Renal cortex interstitium (tissue), 11 donors: ENCODE measurements around the gene LFNG. TPM values are rescaled to one million over a fixed set of nuclear protein-coding genes. Genes with fewer than 3 reads are reported as not detected.

Source experiments
- DNase-seq, 11 donors: peaks; one replicate each; pipeline ENCODE4 v3.0.0-alpha.2; 2013; ENCODE audit warnings: low read depth in 9 of 11, low spot score in 4 of 11; ENCODE audit errors: extremely low read depth in 1 of 11
- polyA plus RNA-seq, 3 donors: library from polyadenylated mRNA; unstranded; fragments of 120-200 nt; gene quantifications; one replicate each; pipeline ENCODE4 v1.2.1, GENCODE V29; 2013; ENCODE audit not compliant: insufficient read length in 3 of 3

LFNG gene
- polyA plus RNA-seq, 3 donors = 24.1 to 37.5 (median 36.7) TPM

DNA sequence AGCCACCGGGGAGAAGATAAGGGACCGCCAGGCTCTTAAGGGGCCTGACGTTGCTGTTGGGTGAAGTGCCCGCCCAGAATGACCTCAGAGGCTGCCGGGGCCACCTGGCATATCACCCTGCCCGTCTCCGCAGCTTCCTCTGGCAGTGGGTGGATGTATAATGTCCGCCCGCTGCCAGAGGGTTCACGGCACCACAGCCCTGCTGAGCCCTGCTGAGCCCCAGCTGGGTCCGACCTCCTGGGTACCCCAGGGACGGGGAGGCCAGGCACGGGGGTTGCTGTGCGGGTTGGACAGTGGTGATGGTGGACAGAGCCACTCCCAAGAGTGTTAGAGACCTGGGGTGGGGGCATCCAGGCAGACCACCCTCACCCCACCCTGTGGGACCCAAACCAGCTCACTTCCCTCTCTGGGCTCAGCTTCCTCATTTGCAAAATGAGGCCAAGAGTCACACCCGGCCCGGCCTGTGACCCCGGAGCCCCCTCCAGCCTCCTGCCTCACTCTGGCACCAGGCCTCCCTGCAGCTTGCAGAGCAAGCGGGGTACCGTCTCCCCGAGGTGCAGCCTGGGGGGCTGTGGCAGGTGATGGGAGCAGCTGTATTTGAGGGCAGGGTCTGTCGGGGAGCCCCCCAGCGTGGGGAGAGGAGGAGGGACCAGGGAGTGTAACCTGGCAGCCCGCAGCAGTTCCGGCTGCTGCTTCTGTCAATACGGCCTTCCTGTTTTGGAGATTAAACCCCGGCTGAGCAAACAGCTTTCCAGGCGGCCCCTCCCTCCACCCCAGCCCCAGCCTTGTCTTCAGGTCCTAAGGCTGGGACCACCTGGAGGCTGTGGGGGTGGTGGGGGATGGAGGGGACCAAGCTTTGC, 8.4 kb upstream of the LFNG start:
- DNase-seq = no peak

DNA sequence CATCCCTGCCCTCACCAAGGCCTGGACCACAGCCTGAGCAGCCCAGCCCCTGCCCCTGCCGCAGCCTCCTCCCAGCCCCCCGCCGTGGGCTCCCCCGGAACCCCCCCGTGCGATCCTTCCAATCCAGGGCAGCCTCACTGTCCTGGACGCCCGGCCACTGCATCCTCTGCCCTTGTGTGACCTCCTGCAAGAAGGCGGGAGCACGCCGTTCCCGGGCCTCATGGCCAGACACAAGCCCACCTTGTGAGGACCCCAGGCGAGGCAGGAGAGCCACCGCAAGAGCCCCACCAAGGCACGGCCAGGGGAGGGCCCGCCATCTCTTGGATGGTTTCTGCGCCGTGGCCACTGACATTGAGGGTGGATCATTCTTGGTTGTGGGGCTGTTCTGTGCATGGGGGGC, 7.8 kb upstream of the LFNG start:
- DNase-seq = no peak

DNA sequence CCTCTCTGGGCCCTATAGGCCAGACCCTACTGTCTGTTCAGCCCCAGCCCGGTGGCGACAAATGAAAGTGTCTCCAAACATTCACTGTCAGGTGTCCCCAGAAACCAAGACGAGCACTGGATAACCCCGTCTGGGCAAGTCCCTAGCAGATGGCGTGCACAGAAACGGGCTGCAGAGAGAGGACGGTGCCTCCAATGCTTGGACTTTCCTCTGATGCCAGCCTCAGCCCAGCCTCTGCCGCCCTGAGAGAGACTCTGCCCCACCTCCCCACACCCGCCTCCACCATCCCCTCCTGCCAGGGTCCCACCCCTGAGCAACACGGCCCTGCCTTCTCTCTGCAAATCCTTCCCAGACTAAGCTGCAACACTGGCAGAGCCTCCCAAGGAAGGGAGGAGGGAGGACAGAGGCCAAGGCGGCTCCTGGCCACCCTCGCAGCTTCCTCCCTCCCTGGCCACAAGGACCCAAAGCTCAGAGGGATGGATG, 7.4 kb upstream of the LFNG start:
- DNase-seq = no peak

DNA sequence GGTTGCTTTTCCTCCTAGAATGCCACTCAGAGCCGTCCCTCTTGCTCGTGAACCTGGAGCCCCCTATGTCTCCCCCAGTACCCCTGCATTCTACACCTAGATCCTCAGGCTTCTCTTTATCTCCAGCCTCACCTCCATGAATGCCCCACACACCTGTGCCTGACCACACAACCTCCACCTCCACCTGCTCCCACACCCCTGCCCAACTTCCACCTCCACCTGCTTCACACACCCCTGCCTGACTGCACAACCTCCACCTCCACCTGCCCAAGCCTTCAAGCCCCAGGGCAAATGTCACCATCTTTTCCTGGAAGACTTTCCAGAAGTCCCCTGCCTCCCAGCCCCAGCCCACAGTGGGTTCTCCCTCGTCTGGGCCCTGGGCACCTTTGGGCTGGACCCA, 6.9 kb upstream of the LFNG start:
- no peak for DNase-seq

DNA sequence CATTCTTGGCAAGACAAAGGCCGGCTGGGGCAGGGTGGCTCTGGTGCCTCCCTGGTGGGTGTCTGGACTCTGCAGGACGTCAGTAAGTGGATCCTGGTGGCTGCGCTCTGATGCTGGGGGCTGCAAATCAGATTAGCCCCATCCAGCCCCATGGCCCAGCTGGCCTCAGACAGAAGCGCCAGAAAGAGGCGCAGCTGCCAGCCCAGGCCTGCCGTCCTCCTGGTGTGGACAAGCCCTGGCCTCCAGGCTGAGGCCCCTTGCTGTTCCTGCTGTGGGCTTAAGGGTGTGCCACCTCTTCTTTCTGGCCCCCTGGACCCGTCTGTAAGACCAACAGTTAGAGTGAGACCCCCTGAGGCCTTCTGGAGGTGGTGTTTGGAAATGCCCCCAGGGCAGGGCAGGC, 5.9 kb upstream of the LFNG start:
- no peak for DNase-seq

DNA sequence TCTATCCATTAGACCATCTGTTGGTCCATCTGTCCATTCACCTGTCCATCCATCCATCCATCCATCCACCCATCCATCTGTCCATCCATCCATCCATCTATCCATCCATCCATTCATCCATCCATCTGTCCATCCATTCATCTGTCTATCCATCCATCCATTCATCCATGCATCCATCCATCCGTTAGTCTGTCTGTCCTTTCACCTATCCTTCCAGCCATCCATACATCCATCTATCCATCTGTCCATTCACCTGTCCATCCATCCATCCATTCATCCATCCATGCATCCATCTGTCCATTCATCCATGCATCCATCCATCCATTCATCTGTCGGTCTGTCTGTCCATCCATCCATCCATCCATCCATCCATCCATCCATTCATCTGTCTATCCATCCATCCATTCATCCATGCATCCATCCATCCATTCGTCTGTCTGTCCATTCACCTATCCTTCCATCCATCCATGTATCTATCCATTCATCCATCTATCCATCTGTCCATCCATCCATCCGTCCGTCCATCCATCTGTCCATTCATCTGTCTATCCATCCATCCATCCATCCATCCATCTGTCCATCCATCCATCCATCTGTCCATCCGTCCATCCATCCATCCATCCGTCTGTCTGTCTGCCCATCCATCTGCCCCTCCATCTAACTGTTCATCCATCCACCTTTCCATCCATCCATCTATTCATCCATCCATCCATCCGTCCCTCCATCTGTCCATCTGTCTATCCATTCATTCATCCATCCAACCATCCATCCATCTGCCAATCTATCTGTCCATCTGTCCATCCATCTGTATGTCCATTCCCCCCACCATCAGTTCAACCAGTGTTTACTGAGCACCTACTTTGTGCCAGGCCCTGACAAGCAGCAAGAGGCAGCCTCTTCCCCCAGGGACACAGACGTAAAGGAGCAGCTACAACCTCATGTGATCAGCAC, 4.8 kb upstream of the LFNG start:
- DNase-seq = no peak

DNA sequence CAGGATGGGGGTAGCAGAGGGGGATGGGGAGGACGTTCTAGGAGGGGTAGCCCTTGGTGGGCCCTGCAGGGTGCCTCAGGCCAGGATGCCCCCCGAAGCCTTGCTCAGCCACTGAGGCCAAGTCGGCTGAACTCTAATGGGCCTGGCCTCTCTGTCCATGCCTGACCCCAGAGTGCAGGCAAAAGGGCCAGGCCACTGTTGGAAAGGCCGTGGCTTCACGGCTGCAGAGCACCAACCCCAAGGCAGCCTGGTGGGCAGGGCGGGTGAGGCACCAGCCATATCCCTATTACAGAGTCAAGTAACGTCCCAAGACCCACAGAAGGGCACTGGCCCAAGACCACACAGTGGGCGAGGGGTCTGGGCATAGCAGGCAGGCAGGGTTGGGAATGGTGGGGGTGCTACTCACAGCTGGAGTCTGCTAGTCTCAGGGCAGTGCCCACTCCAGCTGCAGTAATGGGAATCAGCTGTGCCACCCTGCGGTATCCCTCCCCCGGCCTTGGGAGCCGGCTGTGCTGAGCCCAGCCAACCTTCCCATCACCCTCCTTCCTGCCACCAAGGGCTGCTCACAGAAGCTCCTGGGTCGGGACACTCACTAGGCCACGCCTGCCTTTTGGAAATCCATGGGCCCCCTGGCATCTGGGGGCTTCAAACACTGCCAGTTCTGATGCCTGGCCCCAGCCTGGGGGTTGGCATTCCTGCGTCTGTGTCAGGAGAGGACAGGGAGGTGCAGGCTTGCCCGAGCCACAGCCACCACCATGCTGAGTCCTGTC, 4.0 kb upstream of the LFNG start:
- no peak for DNase-seq

DNA sequence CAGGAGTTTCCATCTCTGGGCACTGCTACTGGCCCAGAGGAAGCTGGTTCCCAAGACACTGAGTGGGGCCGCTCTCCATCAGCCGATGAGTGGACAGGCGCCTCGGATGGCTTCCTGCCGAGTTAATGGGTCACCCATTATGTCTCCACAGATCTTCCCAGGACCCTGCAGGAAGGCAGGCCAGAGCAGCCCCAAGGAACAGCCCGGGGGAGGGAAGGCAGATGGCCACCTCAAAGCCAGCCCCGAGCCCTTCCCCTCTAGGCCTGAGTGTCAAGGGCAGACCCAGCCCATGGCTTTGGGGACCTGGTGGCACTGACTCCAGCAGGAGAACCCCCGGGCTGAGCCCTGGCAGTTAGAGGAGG, 3.4 kb upstream of the LFNG start:
- no peak for DNase-seq

DNA sequence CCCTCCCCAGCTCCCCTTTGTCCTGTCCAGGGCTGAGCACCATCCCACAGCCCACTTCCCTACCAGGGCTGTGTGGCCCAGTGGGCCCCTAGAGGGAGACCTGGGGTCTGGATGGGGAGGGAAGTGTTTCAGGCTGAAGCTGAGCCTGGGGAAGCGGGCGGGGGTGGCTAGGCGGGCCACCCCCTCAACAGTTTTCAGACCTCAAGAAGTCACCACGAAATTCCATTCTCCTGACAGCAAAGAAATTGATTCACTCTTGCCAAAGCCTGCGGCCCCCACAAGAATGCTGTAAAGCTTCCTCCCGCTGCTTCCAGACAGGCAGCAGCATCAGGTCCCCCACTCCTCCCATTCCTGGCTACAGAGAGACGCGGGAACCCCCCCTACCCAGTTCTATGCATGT, 2.5 kb upstream of the LFNG start:
- no peak for DNase-seq

DNA sequence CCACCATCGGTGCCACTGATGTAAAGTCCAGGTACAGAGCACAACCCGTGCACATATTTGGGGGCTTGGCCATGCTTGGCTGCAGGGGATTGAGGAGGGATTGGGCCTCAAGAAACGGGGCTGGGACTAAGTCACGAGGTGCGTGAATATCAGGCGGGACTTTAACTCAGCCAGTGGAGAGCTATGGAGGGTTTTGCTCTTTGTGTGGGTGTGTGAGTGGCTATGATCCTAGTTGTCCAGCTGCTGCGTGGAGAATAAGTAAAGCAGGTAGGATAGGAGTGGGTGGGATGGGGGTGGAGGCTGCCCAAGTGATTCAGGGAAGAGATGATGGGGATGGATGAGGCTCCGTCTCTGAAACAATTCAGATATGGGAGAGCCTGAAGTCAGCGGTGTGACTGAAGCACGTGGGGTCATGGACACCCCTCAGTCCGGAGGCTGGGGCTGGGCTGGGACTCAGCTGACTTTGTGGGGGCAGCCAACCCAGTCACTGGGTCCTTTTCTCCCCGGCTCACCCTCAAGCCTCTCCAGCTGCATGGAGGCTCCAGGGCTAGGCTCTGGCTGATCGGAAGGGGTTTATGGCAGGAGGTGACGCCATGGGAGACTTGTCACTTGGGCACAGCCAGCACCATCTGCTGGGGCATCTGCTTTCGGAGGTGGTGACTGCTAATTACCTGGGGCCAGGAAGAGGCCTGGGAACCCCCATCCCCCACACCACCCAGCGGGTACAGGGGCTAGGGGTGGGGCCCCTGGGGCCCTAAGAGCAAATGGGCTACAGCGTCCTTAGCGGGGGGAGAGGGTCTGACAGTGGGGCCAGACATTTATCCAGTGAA, 1.7 kb upstream of the LFNG start:
- DNase-seq = no peak

DNA sequence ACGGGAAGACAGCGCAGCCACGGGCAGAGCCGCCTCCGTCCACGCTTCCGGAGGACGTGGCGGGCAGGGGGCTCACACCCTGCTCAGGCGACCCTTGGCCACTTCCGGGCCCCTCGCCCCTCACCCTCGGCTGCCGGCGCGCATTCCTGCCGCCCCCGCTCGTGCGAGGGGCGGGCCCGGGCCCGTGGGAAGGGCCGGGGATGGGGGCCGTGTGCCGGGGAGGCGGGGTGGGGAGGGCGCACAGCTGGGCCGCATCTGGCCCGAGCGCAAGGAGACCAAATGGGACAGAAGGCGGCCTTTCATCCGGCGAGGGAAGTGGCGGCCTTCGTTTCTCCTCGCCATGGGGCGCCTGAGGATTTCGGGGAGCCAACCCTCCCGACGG, 846 bp upstream of the LFNG start:
- DNase-seq = no peak

DNA sequence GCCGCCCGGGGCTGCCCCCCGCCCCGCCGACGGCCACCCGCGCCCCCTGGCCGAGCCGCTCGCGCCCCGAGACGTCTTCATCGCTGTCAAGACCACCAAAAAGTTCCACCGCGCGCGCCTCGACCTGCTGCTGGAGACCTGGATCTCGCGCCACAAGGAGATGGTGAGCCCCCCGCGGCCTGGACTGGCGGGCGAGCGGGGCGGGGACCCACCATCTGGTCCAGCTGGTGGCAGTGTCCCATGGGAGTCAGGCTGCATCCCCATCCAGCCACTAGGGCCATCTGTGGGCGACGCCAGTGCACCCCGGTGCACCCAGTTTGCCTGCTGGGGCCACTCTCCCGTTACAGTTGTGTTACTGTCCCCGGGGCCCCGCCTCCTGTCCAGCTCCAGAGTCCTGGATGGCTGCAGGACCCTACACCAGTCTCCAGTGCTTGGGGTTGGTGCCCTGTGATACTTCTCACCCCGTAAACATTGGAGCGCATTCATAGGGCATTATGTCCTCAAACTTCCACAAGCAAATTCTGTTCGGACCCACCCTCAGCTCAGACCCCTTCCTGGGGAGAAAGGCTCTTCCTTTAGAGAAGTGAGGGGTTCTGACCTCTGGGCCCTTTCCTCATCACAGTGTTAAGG, 672 bp downstream of the LFNG start:
- no peak for DNase-seq

DNA sequence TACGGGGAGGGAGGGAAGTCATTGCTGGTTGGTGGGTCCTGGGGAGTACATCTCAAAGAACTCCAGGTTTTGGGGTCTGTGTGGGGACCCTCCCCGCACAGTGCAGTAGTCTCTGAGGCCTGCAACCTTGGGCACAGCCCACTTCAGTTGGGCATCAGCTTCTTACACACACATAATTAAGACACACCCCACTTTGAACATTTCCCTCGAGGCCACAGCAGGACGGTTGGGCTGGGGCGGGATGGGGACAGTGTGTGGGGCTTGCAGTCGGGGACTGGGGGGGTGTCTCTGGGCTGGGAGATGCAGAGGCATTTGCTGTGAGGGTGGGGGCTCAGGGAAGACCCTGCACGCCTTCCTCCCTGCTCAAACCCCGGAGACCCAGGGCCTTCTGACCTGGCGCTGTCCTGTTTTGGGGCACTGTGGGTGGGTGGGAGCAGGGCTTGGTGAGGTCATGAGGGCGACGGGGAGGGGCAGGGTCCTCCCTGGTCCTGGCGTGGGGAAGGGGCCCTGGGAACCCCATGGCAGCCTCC, 1.3 kb downstream of the LFNG start:
- DNase-seq = no peak

DNA sequence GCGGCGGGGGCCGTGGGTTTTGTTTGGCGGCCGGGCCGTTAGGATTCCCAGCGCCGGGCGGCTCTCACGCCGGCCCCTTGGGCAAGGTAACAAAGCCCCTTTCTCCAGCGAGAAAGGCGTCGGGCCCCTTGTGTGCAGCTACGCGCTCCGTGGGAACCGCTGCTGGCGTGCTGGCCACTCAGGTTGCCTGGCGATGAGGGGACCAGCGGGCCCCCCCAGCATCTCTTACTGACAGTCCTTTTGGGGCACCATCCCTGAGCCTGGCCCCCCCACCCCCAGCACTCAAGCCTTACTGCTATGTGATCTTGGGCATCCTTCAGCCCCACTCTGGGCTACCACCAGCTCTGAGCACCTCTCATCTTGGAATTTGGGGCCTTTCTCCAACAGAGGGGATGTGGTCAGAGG, 1.8 kb downstream of the LFNG start:
- DNase-seq = no peak

DNA sequence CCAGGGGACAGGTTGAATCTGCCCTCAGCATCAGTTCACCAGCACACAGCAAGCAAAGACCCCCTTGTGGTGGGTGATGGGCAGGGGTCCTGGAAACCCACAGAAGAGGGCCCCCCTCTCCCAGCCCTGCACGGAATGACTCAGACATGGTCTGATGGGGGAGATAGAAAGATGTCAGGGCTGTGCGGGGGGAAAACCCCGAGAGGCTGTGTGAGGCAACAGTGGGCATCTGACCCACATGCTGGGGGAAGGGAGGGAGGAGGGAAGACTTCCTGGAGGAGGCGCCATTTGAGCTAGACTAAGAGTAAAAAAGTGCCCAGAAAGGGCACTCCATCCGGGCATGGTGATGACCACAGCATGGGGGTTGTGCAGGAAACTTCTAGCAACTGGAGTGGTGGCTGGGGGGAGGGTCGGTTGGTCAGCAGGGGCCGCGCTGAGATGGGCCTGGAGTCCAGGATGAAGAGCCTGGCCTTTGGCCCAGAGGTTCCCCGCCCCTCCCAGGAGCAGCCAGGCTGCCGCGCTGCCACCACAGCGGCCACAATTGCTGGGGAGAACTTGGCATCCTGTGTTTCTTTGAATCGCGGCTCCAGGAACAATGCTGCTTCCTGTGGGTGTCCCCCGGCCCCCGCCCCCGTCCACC, 2.5 kb downstream of the LFNG start:
- no peak for DNase-seq

DNA sequence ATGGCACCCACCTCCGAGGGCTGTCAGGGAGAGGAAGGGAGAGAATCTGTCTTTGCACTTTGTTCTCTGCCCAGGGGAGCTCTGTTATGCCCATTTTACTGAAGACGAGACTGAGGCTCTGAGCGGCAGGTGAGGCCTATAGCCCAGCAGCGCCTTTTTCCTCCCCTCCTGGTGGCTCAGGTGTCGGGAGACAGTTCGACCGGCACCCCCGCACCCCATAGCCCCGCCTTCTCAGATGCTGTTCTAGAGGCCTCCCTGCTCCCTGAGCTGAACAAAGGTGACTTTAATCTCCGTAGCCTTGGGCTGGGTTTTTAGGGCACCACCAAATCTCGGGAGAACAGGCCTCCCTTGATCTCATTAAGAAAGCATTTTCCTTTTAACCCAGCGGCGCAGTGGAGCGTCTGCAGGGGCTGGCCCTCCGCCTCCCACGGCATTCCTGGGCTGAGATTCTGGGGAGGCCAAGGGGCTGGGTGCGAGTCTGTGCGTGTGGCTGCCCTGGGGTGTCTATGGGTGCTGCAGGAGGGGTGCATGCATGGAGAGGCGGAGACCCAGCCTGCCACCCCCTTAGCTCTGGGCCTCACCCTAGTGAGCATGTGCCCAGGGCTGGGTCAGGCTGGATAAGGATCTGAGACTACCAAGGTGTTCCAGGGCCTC, 3.3 kb downstream of the LFNG start:
- DNase-seq = no peak

DNA sequence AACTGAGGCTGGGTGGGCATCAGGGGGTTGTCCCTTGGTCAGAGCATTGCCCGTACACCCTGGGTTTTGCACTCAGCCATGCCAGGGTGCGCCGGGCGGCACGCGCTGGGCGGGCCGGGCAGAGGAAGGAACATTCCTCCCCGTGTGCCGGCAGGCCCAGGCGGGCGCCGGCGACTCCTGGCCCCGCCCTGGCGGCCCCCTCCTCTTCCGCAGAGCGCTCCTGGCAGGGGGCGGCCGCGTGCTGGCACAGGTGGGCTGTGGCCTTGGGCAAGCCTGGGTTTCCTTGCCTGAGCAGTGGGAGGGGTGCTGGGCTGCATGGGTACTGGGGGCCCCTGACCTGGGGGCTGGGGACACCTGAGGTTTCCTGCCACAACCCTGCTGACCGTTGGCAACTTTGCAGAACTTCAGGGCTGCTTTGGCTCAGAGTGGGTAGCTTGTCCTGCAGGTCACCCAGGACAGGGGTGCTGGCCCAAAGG, 3.9 kb downstream of the LFNG start:
- DNase-seq = no peak
